HPDE6-E6E7 (cell line): ENCODE measurements around the gene ARIH2.
"Not testable (repeated sequence)": the region's sequence is repeated elsewhere in the genome, so short reads cannot be mapped to it uniquely, and the experiment has no call there.

Source experiments
- DNase-seq: peaks from one replicate; pipeline ENCODE4 v3.0.0; 2011; ENCODE audit warnings: missing footprints; ENCODE audit errors: extremely low spot score

Gene ARIH2

DNA sequence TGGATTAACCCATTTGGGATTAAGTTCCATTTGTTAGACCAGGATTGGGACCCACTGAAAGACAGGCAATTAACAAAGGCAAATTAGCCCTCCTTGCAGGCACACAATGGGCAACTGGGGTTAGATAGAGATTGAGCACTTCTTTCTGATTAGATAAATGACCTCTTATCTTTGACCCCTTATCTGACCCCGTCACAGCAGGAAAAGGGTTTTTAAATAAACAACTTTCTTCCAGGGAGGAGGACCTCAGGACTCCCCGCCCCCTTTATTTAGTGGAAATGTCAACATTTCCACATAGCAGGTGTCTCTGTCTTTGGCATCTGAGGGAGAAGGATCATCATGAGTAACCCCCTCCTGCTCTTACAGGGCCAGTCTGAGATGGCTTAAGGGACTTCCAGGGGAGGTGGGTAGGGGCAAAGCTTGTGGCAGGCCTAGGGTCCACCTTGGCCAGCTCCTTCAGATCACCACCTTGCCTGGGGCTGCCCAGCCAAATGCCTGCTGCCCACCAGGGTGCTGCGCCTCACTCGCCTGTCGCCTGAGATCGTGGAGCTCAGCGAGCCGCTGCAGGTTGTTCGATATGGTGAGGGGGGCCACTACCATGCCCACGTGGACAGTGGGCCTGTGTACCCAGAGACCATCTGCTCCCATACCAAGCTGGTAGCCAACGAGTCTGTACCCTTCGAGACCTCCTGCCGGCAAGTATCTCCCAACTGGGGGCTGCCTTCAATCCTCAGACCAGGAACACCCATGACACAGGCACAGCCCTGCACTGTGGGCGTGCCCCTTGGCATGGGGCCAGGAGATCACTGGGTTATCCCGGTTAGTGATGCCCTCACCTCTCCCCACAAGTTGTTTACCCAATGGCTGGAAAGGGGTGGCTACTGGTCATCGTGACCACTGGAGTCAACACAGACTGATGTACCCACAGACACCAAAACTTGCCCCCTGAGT, 86.0 kb downstream of the ARIH2 start:
- DNase-seq: no peak

DNA sequence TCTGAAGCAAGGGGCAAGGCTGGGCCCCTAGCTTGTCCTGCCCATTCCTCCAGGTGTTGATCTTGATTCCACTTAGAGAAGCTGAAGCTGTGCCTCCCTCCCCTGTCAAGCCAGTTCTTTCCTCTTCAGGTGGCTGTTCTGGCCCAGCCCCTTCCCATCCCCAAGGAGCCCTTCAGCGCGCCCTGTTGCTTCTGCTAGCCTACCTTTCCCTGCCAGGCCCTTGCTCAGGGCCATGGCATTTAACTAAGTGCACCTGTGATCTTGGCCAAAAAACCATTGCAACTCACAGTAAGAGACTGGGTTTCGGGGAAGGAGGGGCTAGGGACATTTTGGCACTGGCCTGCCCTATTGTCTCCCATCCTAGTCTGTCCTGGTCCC, 86.7 kb downstream of the ARIH2 start:
- DNase-seq: no peak

GRCh38 chr3:49005998-49006397, 87.4 kb downstream of the ARIH2 start:
- DNase-seq: no peak

DNA sequence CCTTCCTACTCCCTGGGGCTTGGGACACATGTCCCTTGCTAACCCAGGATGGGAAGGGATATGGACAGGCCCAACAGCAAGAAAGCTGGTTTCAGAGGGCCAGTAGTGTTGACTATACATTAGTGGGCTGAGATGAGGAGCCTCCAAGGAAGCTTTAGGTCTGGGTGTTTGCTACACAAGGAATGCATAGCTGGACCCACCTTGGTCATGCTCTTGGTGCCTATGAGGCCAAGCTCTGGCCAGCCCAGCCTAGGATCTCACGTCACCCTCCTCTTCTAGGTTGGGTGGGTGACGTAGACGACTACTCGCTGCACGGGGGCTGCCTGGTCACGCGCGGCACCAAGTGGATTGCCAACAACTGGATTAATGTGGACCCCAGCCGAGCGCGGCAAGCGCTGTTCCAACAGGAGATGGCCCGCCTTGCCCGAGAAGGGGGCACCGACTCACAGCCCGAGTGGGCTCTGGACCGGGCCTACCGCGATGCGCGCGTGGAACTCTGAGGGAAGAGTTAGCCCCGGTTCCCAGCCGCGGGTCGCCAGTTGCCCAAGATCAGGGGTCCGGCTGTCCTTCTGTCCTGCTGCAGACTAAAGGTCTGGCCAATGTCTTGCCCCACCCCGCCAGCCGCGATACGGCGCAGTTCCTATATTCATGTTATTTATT, 87.9 kb downstream of the ARIH2 start:
- DNase-seq: no peak

DNA sequence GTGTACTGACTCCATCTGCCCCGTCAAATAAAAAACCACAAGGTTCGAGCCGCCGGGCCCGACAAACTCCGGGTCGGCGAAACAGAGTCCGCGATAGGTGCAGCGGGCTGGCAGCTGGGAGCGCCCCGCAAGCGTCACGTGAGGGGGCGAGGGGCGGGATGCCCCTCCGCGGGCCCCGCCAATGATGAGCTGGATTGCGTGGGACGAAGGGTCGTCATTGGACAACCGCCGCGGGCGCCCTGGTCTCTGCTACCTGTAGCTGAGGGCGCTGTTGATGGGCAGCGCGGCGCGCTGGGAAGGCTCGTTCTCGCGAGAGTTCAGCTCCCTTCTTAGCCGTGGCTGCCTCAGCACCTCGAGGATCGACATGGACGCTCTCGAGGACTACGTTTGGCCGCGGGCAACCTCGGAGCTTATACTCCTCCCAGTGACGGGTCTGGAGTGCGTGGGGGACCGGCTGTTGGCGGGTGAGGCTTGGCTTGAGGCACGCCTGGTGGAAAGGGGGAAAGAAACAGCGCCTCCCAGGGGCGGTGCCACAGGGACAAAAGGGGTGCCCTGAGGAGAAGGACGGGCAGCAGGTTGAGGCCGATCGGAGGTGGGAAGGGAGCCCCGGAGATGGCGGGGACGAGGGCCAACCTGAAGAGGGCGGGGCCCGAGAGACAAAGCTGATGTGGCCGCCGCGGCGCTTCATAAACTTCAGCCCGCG, 88.6 kb downstream of the ARIH2 start, which contains the start of gene WDR6:
WDR6 (plus strand) TSS at position 324 of the 703 bp plus-strand sequence; CDS start at position 365, 41 bp downstream.
- DNase-seq: peak; percentile 69

DNA sequence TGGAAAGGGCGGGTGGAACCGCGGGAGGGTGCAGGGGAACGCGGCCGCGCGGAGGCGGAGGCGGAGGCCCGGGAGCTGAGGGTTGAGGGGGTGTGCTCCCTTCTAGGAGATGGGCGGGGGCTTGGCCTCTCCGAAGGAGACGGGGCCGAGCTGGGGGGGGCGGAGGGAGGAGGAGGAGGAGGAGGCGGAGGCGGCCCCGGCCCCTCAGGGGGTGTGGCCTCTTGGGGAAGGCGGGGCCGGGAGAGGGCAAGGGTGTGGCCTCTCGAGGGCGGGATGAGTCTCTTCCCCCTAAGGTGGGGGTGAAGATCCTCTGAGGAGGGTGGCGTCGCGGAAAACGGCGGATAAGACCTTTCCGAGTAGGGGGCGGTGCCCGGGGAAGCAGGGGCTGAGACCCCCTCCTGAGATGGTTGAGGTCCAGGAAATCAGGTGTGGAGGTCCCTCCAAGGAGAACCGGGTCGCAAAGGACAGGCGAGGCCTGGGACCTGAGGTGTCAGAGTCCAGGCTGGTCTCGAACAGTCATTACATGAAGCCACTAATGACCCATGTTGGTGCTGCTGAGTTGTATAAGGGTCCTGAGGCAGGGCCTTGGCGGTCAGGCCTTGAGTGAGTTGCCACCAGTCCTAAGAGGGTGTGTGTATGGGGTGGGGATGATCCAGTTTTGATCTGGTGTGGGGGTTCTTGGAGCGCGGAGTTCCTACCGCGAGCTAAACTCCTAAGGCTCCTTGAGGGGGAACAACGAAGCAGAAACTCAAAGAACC, 89.3 kb downstream of the ARIH2 start:
- no peak for DNase-seq

- not testable (repeated sequence) for DNase-seq
These were observed 90.0 kb downstream of the ARIH2 start for GRCh38 chr3:49008627-49009026.

DNA sequence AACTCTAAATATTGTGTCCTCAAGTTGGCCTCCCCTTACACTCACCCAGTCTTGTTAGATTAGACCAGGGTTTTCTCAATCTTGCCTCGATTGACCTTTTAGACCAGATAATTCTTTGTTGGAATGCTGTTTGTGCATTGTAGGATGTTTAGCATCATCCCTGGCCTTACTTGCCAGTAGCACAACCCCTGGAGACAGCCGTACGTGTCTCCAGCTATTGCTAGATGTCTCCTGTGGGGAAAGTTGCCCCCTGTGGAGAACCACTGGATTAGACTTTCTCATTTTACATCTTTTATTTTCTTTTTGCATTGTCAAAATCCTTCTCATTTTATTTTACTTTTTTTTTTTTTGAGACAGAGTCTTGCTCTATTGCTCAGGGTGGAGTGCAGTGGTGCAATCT, 90.8 kb downstream of the ARIH2 start:
- DNase-seq: no peak

DNA sequence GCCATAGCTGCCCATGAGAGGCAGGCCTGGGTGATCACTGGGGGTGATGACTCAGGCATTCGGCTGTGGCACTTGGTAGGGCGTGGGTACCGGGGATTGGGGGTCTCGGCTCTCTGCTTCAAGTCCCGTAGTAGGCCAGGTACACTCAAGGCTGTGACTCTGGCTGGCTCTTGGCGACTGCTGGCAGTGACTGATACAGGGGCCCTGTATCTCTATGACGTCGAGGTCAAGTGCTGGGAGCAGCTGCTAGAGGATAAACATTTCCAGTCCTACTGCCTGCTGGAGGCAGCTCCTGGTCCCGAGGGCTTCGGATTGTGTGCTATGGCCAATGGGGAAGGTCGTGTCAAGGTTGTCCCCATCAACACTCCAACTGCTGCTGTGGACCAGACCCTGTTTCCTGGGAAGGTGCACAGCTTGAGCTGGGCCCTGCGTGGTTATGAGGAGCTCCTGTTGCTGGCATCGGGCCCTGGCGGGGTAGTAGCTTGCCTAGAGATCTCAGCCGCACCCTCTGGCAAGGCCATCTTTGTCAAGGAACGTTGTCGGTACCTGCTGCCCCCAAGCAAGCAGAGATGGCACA, 93.9 kb downstream of the ARIH2 start:
- DNase-seq: no peak

DNA sequence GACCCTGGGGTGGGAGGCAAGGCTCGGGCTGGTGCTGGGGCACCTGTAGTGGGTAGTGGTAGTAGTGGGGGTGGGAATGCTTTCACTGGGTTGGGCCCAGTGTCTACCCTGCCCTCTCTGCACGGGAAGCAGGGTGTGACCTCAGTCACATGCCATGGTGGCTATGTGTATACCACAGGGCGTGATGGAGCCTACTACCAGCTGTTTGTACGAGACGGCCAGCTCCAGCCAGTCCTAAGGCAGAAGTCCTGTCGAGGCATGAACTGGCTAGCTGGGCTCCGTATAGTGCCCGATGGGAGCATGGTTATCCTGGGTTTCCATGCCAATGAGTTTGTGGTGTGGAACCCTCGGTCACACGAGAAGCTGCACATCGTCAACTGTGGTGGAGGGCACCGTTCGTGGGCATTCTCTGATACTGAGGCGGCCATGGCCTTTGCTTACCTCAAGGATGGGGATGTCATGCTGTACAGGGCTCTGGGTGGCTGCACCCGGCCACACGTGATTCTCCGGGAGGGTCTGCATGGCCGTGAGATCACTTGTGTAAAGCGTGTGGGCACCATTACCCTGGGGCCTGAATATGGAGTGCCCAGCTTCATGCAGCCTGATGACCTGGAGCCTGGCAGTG, 94.6 kb downstream of the ARIH2 start:
- DNase-seq: no peak

GRCh38 chr3:49013738-49014660, 95.4 kb downstream of the ARIH2 start:
- DNase-seq: no peak

- DNase-seq: no peak
These were observed 96.4 kb downstream of the ARIH2 start for GRCh38 chr3:49015072-49015471.

DNA sequence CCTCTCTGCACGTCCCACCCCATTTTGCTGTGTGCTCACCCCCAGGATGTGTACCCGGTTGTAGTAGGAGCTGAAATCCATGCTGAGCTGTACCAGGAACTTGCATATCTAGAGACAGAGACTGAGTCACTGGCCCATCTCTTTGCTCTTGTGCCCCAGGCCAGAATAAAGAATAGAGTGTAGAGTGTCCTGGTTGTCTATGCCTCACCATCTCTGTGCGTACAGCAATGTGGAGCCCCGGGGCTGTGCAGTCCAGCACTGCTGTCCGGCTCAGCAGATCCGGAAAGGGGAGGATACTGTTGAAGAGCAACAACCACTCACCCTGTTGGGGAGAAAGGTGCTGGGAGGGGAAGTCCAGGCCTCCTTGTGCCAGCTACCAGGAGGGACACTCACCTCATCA, 97.1 kb downstream of the ARIH2 start:
- DNase-seq: no peak

GRCh38 chr3:49016414-49017228, 98.0 kb downstream of the ARIH2 start:
- no peak for DNase-seq

GRCh38 chr3:49017229-49017970, 98.8 kb downstream of the ARIH2 start:
- no peak for DNase-seq

DNA sequence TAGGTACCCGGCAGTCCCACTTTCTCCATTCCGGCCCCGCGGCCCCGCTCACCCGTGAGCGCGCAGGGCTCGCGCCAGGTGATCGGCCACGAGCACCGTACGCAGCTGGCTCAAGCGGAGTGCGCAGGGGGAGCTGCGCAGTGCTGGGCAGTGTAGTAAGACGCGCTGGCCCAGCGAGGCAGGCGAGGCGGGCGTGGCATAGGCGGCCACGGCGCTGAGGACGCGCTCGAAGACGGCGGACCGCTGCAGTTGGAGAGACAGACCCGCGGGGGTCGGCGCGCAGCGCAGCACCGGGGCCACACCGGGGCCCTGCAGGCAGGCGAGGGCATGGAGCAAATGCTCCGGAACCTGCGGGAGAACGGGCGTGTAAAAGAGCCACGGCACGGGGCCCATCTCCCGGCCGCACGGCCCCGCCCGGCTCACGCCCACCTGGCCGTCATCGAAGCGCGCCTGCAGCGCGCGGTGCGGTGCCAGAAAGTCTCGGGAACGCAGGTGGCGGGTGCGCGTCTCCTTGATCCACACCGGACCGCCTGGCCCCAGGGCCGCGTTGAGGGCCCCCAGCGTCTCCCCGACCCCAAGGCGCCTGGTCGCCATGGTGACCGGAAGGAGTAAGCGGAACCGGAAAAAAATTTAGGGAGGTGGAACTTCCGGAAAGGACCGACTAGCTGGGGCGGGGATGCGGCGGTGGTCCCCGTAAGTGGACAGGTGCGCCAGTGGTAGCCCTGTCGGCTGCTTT, 99.5 kb downstream of the ARIH2 start, which contains the start of gene DALRD3:
DALRD3 (minus strand) TSS at position 610 of the 736 bp plus-strand sequence; CDS start at position 594, 16 bp downstream.
- no peak for DNase-seq

DNA sequence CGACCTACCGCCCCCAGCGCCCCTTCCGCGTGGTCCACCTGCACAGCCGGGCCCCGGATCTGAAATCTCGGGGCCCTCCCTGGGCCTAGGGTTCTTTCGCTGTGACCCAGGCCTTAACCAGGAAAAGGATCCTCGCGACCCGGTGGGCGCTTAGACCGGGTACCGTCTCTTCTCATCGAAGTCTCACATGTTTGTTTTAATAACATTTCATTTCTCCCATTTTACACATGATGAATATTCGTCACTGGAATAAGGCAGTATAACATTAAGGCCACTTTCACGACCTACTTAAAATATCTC, 100.0 kb downstream of the ARIH2 start:
- no peak for DNase-seq
